Endothelial cell of umbilical vein (primary cell): ENCODE data around the gene DIPK1C. TPM values are rescaled to one million over a fixed set of nuclear protein-coding genes. Genes with fewer than 3 reads are reported as not detected.

ENCODE experiments used
- BruUV-seq: library from RNA; stranded (reverse); fragments of 400-500 nt; replicated peaks from 2 replicates; lab custom pipeline; 2021; lab: Mats Ljungman, UMichigan
- CTCF ChIA-PET: fragments of 300-600, 350-600 bp; sonication (Branson Sonifier 250); formaldehyde crosslinking; loops from one replicate; lab custom pipeline; 2021; ENCODE audit warnings: antibody characterized with exemption, inconsistent platforms; lab: Charles Lee
- POLR2A ChIA-PET: fragments of 300-600, 350-600 bp; sonication (Branson Sonifier 250); formaldehyde crosslinking; loops from one replicate; lab custom pipeline; 2021; ENCODE audit warnings: antibody characterized with exemption, inconsistent platforms; lab: Charles Lee
- DNase-seq: peaks from one replicate; pipeline ENCODE4 v3.0.0-alpha.2; 2011; ENCODE audit warnings: low read depth, low spot score
- FAIRE-seq: peaks from 2 replicates; lab custom pipeline; 2011; peaks lifted over from hg19 to GRCh38; lab: Jason Lieb, UNC
- H2AFZ ChIP-seq: 2 replicates; pipeline ENCODE4 v1.6.0; 2012; ENCODE audit warnings: low read depth, low read length, control low read depth, inconsistent platforms
- H3K27ac ChIP-seq: 2 replicates; pipeline ENCODE4 v1.5.1; 2011; ENCODE audit warnings: low read depth, mild to moderate bottlenecking, control low read depth, low read length, moderate library complexity; ENCODE audit not compliant: insufficient read depth
- H3K27me3 ChIP-seq, 2 experiments: 2 replicates each; pipeline versions ENCODE4 v1.6.0 to v1.6.1; 2011; ENCODE audit warnings: low read length in 2 of 2, mixed read lengths in 1 of 2; ENCODE audit not compliant: control insufficient read depth in 2 of 2, insufficient read depth in 2 of 2
- H3K36me3 ChIP-seq, 2 experiments: 2 replicates in 1 of 2; 3 replicates in 1 of 2; pipeline ENCODE4 v1.5.1; 2011; ENCODE audit warnings: low read length in 2 of 2, mild to moderate bottlenecking in 1 of 2, moderate library complexity in 1 of 2; ENCODE audit not compliant: control insufficient read depth in 2 of 2, insufficient read depth in 2 of 2; ENCODE audit errors: extremely low read depth in 1 of 2
- H3K4me1 ChIP-seq: 3 replicates; pipeline ENCODE4 v1.5.1; 2011; ENCODE audit warnings: mild to moderate bottlenecking, low read length; ENCODE audit not compliant: control insufficient read depth, insufficient read depth; ENCODE audit errors: extremely low read depth
- H3K4me2 ChIP-seq: 2 replicates; pipeline ENCODE4 v1.6.1; 2011; ENCODE audit warnings: low read length, control low read depth, mixed read lengths; ENCODE audit not compliant: insufficient read depth
- H3K4me3 ChIP-seq, 3 experiments: fragments of 200-600 bp in 1 of 3; sonication (generic), shearing (Covaris generic) in 1 of 3; replicated peaks in 1 of 3; 2 replicates each; pipeline ENCODE4 v1.5.1; 2011 to 2016; ENCODE audit warnings: control low read depth in 3 of 3, low read length in 3 of 3, mild to moderate bottlenecking in 2 of 3, inconsistent platforms in 1 of 3, low read depth in 1 of 3, moderate library complexity in 1 of 3; ENCODE audit not compliant: insufficient read depth in 1 of 3
- H3K79me2 ChIP-seq: 2 replicates; pipeline ENCODE4 v1.6.0; 2012; ENCODE audit warnings: low read length, inconsistent platforms; ENCODE audit not compliant: control insufficient read depth, insufficient read depth
- H3K9ac ChIP-seq: replicated peaks from 2 replicates; pipeline ENCODE3; 2011; ENCODE audit warnings: low read length, control low read depth; ENCODE audit not compliant: insufficient read depth; ENCODE audit errors: extremely low read depth
- H3K9me1 ChIP-seq: replicated peaks from 3 replicates; pipeline ENCODE4 v1.6.0; 2011; ENCODE audit warnings: mild to moderate bottlenecking, low read length; ENCODE audit not compliant: control insufficient read depth, insufficient read depth; ENCODE audit errors: extremely low read depth
- H3K9me3 ChIP-seq: replicated peaks from 2 replicates; pipeline ENCODE4 v1.5.1; 2012; ENCODE audit warnings: low read length, inconsistent platforms; ENCODE audit not compliant: control insufficient read depth, insufficient read depth
- H4K20me1 ChIP-seq: replicated peaks from 2 replicates; pipeline ENCODE3; 2011; ENCODE audit warnings: mild to moderate bottlenecking, low read length; ENCODE audit not compliant: control insufficient read depth, insufficient read depth; ENCODE audit errors: extremely low read depth
- EZH2 ChIP-seq: IDR thresholded peaks from 2 replicates; pipeline ENCODE4 v1.6.1; 2012; ENCODE audit warnings: borderline replicate concordance, low read depth, mild to moderate bottlenecking, moderate library complexity, low read length, inconsistent platforms; ENCODE audit not compliant: severe bottlenecking
- FOS ChIP-seq: IDR thresholded peaks from 2 replicates; pipeline ENCODE4 v1.6.1; 2011; ENCODE audit warnings: mild to moderate bottlenecking, low read length, moderate library complexity, borderline replicate concordance; ENCODE audit not compliant: insufficient read depth
- GATA2 ChIP-seq: IDR thresholded peaks from 2 replicates; pipeline ENCODE4 v1.7.0; 2011; ENCODE audit warnings: low read depth, mild to moderate bottlenecking, moderate library complexity, mixed read lengths, low read length; ENCODE audit not compliant: insufficient read length, insufficient read depth
- MAX ChIP-seq: IDR thresholded peaks from 2 replicates; pipeline ENCODE4 v1.6.1; 2011; ENCODE audit not compliant: insufficient read depth, insufficient read length
- MYC ChIP-seq: IDR thresholded peaks from one replicate; pipeline ENCODE4 v1.6.1; 2011; ENCODE audit warnings: mild to moderate bottlenecking, low read depth, low read length
- POLR2A ChIP-seq: IDR thresholded peaks from 2 replicates; pipeline ENCODE4 v1.6.1; 2012; ENCODE audit warnings: low read depth, mild to moderate bottlenecking, control low read depth, low read length
- POLR2AphosphoS5 ChIP-seq: IDR thresholded peaks from 2 replicates; pipeline ENCODE4 v1.6.1; 2012; ENCODE audit warnings: low read depth, mild to moderate bottlenecking, control low read depth, low read length, moderate library complexity; ENCODE audit not compliant: insufficient read depth
- dilution Hi-C: fragments of 300-500 bp; cut with MboI; formaldehyde crosslinking; loops from one replicate; pipeline ENCODE4 v1.15.0; 2019; ENCODE audit warnings: low sequenced_read_pairs; ENCODE audit not compliant: extremely low pct_ligation_motif_present
- intact Hi-C: fragments of 100-400 bp; cut with micrococcal nuclease; formaldehyde crosslinking; loops from one replicate; pipeline ENCODE4 v1.10.0; 2022
- polyA plus RNA-seq, 4 experiments: library from polyadenylated mRNA; depleted of rRNA in 3 of 4; stranded (reverse) in 3 of 4; unstranded in 1 of 4; fragments of >200 nt; gene quantifications; 2 replicates each; pipeline versions ENCODE4 v1.2.1 to v1.2.3, GENCODE V29; 2011 to 2012; ENCODE audit warnings: missing spikeins in 1 of 4
- total RNA-seq: library from RNA; stranded (reverse); gene quantifications from 2 replicates; pipeline ENCODE4 v1.2.3, GENCODE V29; 2021
- TF ChIP-seq, protein P1 (sequence below), 2 donors: IDR thresholded peaks; 1 replicate in 1 of 2; 2 replicates in 1 of 2; pipeline ENCODE4 v1.5.1; 2011; ENCODE audit warnings: low read length in 2 of 2, mild to moderate bottlenecking in 2 of 2, moderate library complexity in 2 of 2, control low read depth in 1 of 2, inconsistent platforms in 1 of 2, low read depth in 1 of 2; ENCODE audit not compliant: insufficient read depth in 1 of 2; ENCODE audit errors: extremely low read depth in 1 of 2

DIPK1C gene
- total and polyA plus RNA-seq, 2 donors (not counting 3 experiments of a cell fraction or from before 2014, with no cell fraction given), result not detected

GRCh38 chr18:74459889-74460288, 2.8 kb upstream of the DIPK1C start:
- no TSS peak for BruUV-seq
- dilution Hi-C loops (no loop called here), intact Hi-C loops (loop anchor here (10.0 kb wide), 1 partner anchor 55 kb away; no protein-coding TSS in a partner anchor)
- DNase-seq, result no peak
- Histone ChIP-seq H3K27me3 (peaks cover 32 to 48% of the 10 kb centered on the region in 2 experiments), H3K79me2 (no peaks in the 10 kb centered on the region), H3K9me3 (no peaks in the 10 kb centered on the region), H3K4me3 (no peak overlapping the region), H3K4me1 (no peaks in the 10 kb centered on the region), H3K36me3 (no peaks in the 10 kb centered on the region), H3K4me2 (no peak overlapping the region), H2AFZ (no peak overlapping the region), H3K9me1 (no peaks in the 10 kb centered on the region), H4K20me1 (no peaks in the 10 kb centered on the region), H3K27ac (no peak overlapping the region), H3K9ac (no peak overlapping the region)
- CTCF ChIA-PET, result interaction anchor here (1.0 kb wide), 2 partner anchors 33 to 92 kb away, joined by 3 to 4 read pairs; no protein-coding TSS in a partner anchor
- no peak for FAIRE-seq
- TF ChIP-seq EZH2 (peak; percentile 26), POLR2AphosphoS5 (no peak), POLR2A (no peak), FOS (no peak), MYC (no peak), MAX (no peak), GATA2 (no peak)
- TF ChIP-seq, protein P1, sequence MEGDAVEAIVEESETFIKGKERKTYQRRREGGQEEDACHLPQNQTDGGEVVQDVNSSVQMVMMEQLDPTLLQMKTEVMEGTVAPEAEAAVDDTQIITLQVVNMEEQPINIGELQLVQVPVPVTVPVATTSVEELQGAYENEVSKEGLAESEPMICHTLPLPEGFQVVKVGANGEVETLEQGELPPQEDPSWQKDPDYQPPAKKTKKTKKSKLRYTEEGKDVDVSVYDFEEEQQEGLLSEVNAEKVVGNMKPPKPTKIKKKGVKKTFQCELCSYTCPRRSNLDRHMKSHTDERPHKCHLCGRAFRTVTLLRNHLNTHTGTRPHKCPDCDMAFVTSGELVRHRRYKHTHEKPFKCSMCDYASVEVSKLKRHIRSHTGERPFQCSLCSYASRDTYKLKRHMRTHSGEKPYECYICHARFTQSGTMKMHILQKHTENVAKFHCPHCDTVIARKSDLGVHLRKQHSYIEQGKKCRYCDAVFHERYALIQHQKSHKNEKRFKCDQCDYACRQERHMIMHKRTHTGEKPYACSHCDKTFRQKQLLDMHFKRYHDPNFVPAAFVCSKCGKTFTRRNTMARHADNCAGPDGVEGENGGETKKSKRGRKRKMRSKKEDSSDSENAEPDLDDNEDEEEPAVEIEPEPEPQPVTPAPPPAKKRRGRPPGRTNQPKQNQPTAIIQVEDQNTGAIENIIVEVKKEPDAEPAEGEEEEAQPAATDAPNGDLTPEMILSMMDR (IDR thresholded peaks at IDR 0.05; ENCODE audit: extremely low read depth in 1 of 2, insufficient read depth in 1 of 2, low read depth in 1 of 2, low read length in 2 of 2), result peak; percentile 10 to 22
- POLR2A ChIA-PET, result no interaction called here
